Activated CD8-positive, alpha-beta memory T cell treated with anti-CD3 and anti-CD28 coated beads, Interleukin-2, amount 10 ng/mL, durations not matched to agents 7 days and 5 days (primary cell): ENCODE data around the gene POC1A. TPM values are rescaled to one million over a fixed set of nuclear protein-coding genes. Genes with fewer than 3 reads are reported as not detected.

Source experiments
- ATAC-seq: fragments of 150-1000 bp; cut with Tn5 transposase; one replicate; pipeline ENCODE4 v1.10.0; 2021; ENCODE audit warnings: moderate library complexity
- CTCF ChIA-PET: fragments of 350-600 bp; sonication (Branson Sonifier 250); formaldehyde crosslinking; loops from one replicate; lab custom pipeline; 2021; ENCODE audit warnings: antibody characterized with exemption; lab: Charles Lee
- DNase-seq: peaks from one replicate; pipeline ENCODE4 v3.0.0-alpha.2; 2020
- H3K27ac Mint-ChIP-seq: one replicate; pipeline ENCODE4 v1.8.0; 2021; ENCODE audit warnings: mild to moderate bottlenecking, mixed read lengths
- H3K27me3 Mint-ChIP-seq: one replicate; pipeline ENCODE4 v1.8.0; 2021; ENCODE audit warnings: mixed read lengths
- H3K36me3 Mint-ChIP-seq: one replicate; pipeline ENCODE4 v1.8.0; 2021; ENCODE audit warnings: mild to moderate bottlenecking, mixed read lengths
- H3K4me1 Mint-ChIP-seq: one replicate; pipeline ENCODE4 v1.8.0; 2021; ENCODE audit warnings: mixed read lengths
- H3K4me3 Mint-ChIP-seq: one replicate; pipeline ENCODE4 v1.8.0; 2021; ENCODE audit warnings: mild to moderate bottlenecking, moderate library complexity, mixed read lengths
- H3K9me3 Mint-ChIP-seq: one replicate; pipeline ENCODE4 v1.8.0; 2022; ENCODE audit warnings: low read depth, mixed read lengths
- total RNA-seq, 2 experiments: library from RNA; stranded (reverse); gene quantifications; one replicate each; pipeline ENCODE4 v1.2.3, GENCODE V29; 2021

The POC1A gene
- total RNA-seq, 2 experiments from 2014 or later: 29.3 to 29.5 TPM

- Mint-ChIP-seq H3K27ac (peak overlapping the region; percentile 69), H3K4me3 (no peak overlapping the region), H3K4me1 (peaks cover 37% of the 10 kb centered on the region), H3K9me3 (no peaks in the 10 kb centered on the region), H3K36me3 (no peaks in the 10 kb centered on the region), H3K27me3 (no peaks in the 10 kb centered on the region)
- CTCF ChIA-PET: interaction anchor here (0.7 to 1.9 kb wide), 4 partner anchors 28 to 86 kb away, joined by 3 to 10 read pairs (median 4); no protein-coding TSS in a partner anchor
- ATAC-seq (no peak), DNase-seq (no peak)
These were observed 66.5 kb downstream of the POC1A start for GRCh38 chr3:52087731-52088130.

DNA sequence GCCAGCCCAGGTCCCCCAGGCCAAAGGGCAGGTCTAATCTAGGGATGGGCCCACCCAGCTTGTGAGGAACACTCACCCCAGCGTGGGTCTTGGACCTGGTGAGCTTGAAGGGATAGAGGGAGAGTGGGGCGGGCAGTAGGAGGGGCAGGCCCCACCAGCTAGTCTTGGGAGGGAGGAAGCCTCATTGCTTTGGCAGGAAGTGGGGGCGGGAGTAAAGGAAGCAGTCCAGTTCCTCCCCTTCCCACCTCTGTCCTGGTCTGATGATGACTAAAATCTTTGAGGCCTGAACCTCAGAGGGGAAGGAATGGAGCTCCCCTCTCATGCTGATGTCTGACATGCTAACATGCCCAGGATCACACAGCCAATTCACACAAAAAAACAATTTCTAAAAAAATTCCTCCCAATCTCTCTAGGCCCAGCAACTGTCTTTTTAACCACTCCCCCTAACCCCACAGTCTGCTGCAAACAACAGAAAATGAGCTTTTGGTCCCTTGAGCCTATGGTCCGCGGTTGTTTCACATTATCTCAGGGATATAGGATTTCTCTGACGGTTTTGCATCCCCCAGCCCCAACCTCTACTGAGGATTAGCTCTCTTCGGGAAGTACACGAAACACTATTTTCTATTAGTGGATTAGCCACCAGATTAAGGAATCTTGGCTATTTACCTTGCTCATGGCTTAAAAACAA, 67.1 kb downstream of the POC1A start:
- no peaks in the 10 kb centered on the region for H3K9me3 Mint-ChIP-seq
- H3K27me3 Mint-ChIP-seq: no peaks in the 10 kb centered on the region
- no peak overlapping the region for H3K4me3 Mint-ChIP-seq
- DNase-seq (peak; percentile 46), ATAC-seq (peak; percentile 34)
- CTCF ChIA-PET: interaction anchor here (0.7 to 1.9 kb wide), 5 partner anchors 27 to 86 kb away, joined by 3 to 10 read pairs (median 4); partner anchors contain the start of gene DUSP7
- H3K27ac Mint-ChIP-seq: peak overlapping the region; percentile 69
- no peaks in the 10 kb centered on the region for H3K36me3 Mint-ChIP-seq
- H3K4me1 Mint-ChIP-seq: peaks cover 37% of the 10 kb centered on the region

DNA sequence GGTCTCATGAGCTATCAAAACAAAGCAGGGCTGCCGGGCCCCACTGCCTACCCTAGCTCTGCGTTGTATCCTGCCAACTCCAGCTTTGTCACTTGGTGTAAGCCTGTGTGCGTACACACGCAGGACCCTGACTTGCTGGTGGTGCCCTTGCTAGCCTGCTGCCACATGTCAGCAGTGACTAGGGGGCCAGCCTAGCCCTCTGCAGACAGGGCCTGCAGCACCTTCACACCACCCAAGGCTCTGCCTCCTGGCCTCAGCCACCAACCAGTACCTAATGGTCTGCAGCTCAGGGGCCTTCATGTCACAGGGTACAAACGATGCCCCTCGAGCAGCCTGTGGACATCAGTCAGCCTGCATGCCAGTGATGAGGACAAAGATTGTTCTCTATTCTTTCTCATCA, 67.8 kb downstream of the POC1A start:
- Mint-ChIP-seq H3K4me1 (peaks cover 37% of the 10 kb centered on the region), H3K27me3 (no peaks in the 10 kb centered on the region), H3K27ac (peak overlapping the region; percentile 69), H3K36me3 (no peaks in the 10 kb centered on the region), H3K4me3 (no peak overlapping the region), H3K9me3 (no peaks in the 10 kb centered on the region)
- no peak for DNase-seq
- CTCF ChIA-PET: interaction anchor here (1.1 to 1.9 kb wide), 4 partner anchors 26 to 36 kb away, joined by 3 to 10 read pairs (median 4); partner anchors contain the start of gene DUSP7
- ATAC-seq: peak; percentile 26

DNA sequence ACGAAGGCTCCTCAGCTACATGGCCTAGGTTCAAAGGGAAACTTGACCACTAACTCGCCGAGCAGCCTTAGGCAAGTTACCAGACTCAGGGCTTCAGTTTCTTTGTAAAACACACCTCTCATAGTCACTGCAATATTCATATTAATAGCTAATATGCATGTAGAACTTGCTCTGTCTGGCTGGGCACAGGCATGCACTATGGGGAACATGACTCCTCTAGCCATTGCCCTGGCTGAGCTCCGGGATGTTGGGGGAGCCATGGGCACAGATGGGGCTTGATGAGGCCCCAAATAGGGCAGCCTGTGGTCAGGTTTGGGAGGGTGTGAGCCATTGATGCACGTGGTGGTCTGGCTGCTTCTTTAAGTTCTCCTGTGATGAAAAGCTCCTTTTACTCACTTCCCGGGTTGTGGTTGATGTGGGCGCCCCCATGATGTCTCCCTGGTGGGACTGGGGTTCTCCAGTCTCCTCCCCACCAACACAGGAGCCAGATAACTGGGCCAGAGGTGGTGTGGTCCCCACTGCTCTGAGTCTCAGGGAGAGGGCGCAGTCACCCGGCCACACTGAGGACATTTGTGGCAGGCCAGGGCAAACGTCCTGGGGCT, 68.4 kb downstream of the POC1A start:
- H3K4me1 Mint-ChIP-seq: peaks cover 37% of the 10 kb centered on the region
- H3K4me3 Mint-ChIP-seq: no peak overlapping the region
- H3K36me3 Mint-ChIP-seq: no peaks in the 10 kb centered on the region
- ATAC-seq (peak; percentile 50), DNase-seq (peak; percentile 71)
- CTCF ChIA-PET: interaction anchor here (0.8 to 1.3 kb wide), 3 partner anchors 30 to 135 kb away, joined by 3 to 4 read pairs (median 3); partner anchors contain the start of gene DUSP7
- no peaks in the 10 kb centered on the region for H3K27me3 Mint-ChIP-seq
- H3K27ac Mint-ChIP-seq: peak overlapping the region; percentile 69
- no peaks in the 10 kb centered on the region for H3K9me3 Mint-ChIP-seq

DNA sequence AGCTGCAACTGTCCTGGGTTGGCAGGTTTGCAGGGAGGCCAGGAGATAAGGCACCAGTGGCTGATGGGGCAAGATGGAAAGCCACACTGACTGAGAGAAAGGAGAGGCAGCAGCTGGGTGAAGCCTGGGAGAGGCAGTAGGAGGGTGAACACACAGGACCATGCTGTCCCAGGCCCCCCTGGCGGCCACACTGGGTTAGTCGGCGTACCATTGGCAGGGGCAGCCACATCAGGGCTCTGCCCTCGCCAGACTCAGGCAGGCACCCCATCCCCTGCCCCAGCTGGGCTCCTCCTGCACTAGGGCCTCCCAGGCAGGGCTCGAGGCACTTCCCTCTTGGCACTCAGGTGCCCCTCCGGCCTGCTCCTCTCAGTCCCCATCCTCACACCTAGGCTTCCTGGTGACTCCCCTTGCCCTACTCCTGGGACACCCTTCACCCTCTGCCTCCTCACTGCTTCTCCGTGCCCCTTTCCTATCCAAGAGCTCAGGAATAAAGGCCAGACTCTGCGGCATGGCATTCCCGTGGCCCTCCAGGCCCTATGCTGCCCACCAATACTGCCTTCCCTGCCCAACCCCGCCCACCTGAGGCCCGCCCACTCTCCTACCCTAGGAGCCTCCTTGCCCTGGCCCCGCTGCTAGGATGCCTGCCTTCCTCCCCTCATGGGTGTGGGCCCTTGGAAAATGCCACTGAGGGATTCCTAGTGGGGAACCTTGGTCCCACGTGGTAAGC, 69.1 kb downstream of the POC1A start:
- no peak overlapping the region for H3K4me3 Mint-ChIP-seq
- H3K4me1 Mint-ChIP-seq: peaks cover 37% of the 10 kb centered on the region
- no peaks in the 10 kb centered on the region for H3K9me3 Mint-ChIP-seq
- no peak overlapping the region for H3K27ac Mint-ChIP-seq
- H3K27me3 Mint-ChIP-seq: no peaks in the 10 kb centered on the region
- ATAC-seq (no peak), DNase-seq (no peak)
- no peaks in the 10 kb centered on the region for H3K36me3 Mint-ChIP-seq
- CTCF ChIA-PET: interaction anchor here (0.8 to 1.3 kb wide), 2 partner anchors 32 to 135 kb away, joined by 3 to 4 read pairs; no protein-coding TSS in a partner anchor

- CTCF ChIA-PET: no interaction called here
- Mint-ChIP-seq H3K36me3 (no peaks in the 10 kb centered on the region), H3K4me3 (no peak overlapping the region), H3K9me3 (no peaks in the 10 kb centered on the region), H3K27me3 (no peaks in the 10 kb centered on the region), H3K4me1 (peaks cover 37% of the 10 kb centered on the region), H3K27ac (no peak overlapping the region)
- ATAC-seq (no peak), DNase-seq (no peak)
These were observed 69.8 kb downstream of the POC1A start for GRCh38 chr3:52084216-52084945.

GRCh38 chr3:52083556-52084087, 70.6 kb downstream of the POC1A start:
- Mint-ChIP-seq H3K4me3 (no peak overlapping the region), H3K4me1 (peaks cover 34% of the 10 kb centered on the region), H3K27ac (no peak overlapping the region), H3K36me3 (no peaks in the 10 kb centered on the region), H3K9me3 (no peaks in the 10 kb centered on the region), H3K27me3 (no peaks in the 10 kb centered on the region)
- ATAC-seq (no peak), DNase-seq (no peak)
- CTCF ChIA-PET: no interaction called here

- DNase-seq (no peak), ATAC-seq (no peak)
- Mint-ChIP-seq H3K4me3 (no peak overlapping the region), H3K36me3 (no peaks in the 10 kb centered on the region), H3K4me1 (peaks cover 28% of the 10 kb centered on the region), H3K27ac (no peak overlapping the region), H3K27me3 (no peaks in the 10 kb centered on the region), H3K9me3 (no peaks in the 10 kb centered on the region)
- CTCF ChIA-PET: no interaction called here
These were observed 71.3 kb downstream of the POC1A start for GRCh38 chr3:52082951-52083350.

DNA sequence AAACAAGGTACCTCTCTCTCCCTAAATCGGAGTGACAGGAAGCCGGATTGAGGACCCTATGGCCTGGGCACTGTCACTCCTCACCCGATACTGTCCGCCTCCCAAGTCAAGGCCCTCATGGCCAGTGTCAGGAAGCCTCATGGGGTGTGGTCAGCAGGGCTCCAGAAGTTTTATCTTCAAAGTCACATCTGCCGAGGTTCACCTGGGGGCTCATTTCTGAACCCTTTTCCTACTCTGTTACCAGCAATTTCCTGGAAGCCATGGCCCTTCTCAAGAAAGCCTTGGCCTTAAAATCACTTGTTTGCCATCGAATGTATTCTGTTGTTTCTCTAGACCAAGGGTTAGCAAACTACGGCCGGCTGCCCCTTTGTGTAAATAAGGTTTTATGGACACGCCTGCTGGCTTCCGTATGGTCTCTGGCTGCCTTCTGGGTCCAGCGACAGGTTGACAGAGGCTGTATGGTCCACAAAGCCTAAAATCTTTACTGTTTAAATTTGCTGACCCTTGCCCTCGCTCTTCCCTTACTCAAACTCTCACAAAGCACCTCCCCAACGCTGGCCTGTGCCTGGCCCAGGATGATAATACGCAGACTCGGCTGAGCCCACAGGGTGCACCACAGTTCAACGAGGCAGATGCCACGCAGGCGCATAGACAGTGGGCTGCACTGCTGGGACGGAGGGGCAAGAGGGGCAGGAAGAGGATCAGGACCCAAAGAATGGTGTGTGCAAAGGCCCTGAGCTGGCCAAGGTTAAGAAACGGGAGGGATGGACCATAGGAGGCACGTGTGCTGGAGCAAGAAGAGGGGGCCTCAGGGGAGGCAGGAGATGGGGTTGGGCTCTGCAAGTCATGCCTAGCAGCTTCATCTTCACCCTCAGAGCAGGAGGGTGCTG, 73.1 kb downstream of the POC1A start:
- peaks cover 9% of the 10 kb centered on the region for H3K4me1 Mint-ChIP-seq
- ATAC-seq (no peak), DNase-seq (no peak)
- no peak overlapping the region for H3K27ac Mint-ChIP-seq
- H3K27me3 Mint-ChIP-seq: no peaks in the 10 kb centered on the region
- CTCF ChIA-PET: no interaction called here
- no peaks in the 10 kb centered on the region for H3K9me3 Mint-ChIP-seq
- H3K4me3 Mint-ChIP-seq: no peak overlapping the region
- no peaks in the 10 kb centered on the region for H3K36me3 Mint-ChIP-seq

DNA sequence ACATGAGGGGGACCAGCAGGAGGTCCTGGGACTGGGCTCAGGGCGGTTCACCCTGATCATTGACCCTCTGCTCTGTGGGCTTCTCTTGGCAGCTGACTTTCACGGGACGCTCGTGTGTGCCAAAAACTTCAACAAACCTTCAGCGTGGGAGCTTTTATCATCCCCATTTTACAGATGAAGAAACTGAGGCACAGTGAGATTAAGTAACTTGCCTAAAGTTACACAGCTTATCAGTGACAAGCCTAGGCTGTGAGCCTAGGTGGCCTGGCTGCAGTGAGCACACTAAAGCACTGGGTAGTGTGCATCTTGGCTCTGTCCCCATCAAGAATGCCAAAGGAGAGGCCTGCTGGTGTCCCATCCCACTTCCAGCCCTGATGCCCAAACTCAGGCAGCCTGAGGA, 74.3 kb downstream of the POC1A start:
- no peaks in the 10 kb centered on the region for H3K36me3 Mint-ChIP-seq
- no peak for ATAC-seq

DNA sequence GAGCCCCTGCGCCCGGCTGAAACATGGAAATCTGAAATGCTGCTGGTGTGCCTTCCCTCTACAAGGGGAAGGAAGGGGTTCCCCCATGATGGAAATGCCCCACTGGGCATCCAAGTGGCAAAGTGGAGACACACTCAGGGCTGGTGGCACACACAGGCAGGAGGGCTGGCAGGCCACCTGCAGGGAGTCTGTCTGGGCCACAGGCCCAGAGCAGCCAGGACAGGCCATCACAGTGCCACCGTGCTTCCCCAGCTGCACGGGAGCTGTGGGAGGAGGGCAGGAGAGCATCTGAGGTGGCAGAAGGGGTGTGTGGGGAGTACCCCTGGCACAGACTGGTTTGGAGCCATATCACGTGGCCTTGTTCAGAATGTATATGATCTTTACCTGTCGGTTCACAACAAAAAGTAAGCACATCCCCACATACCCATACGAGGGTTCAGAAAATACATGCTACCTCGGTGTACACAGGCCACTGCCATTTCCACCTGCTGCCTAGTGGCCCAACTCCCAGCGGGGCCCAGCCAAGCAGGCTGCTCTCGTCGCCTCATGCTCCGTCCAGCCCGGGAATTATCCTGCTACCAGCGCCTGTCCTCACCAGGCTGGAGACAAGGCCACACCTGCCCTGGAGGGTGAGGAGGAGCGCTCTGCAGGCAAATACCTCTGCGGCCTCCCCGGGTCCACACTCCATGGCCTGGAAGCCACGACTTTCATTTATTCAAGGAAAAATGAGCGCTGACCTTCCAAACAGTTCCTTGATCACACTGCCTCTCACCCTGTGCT, 75.3 kb downstream of the POC1A start:
- no peaks in the 10 kb centered on the region for H3K36me3 Mint-ChIP-seq
- H3K9me3 Mint-ChIP-seq: no peaks in the 10 kb centered on the region
- ATAC-seq: no peak
- no peak for DNase-seq
- H3K4me3 Mint-ChIP-seq: no peak overlapping the region
- no peak overlapping the region for H3K27ac Mint-ChIP-seq
- no peaks in the 10 kb centered on the region for H3K4me1 Mint-ChIP-seq
- H3K27me3 Mint-ChIP-seq: no peaks in the 10 kb centered on the region
- CTCF ChIA-PET: no interaction called here

More for the DNA sequence above, 74.3 kb downstream of the POC1A start:
- no peak for DNase-seq
- Mint-ChIP-seq H3K4me3 (no peak overlapping the region), H3K4me1 (no peaks in the 10 kb centered on the region), H3K9me3 (no peaks in the 10 kb centered on the region), H3K27me3 (no peaks in the 10 kb centered on the region), H3K27ac (no peak overlapping the region)
- CTCF ChIA-PET: no interaction called here
